Activated T-cell treated with anti-CD3 and anti-CD28 coated beads, Interleukin-2, amount 50 U/mL, for 24 hours (primary cell): ENCODE data around the gene TFAP2C.
A peak's percentile ranks its signal among the peaks of the same experiment; 100 is the strongest.
"Not testable (repeated sequence)": the region's sequence is repeated elsewhere in the genome, so short reads cannot be mapped to it uniquely, and the experiment has no call there.

Source experiments
- DNase-seq: peaks from one replicate; pipeline ENCODE4 v3.0.0-alpha.2; 2020
- H3K27ac Mint-ChIP-seq: 2 replicates; pipeline ENCODE4 v1.8.0; 2020; ENCODE audit warnings: mild to moderate bottlenecking, mixed read lengths
- H3K27me3 Mint-ChIP-seq: 2 replicates; pipeline ENCODE4 v1.8.0; 2020; ENCODE audit warnings: mixed read lengths
- H3K36me3 Mint-ChIP-seq: 2 replicates; pipeline ENCODE4 v1.8.0; 2020; ENCODE audit warnings: low read depth, mixed read lengths
- H3K4me1 Mint-ChIP-seq: 2 replicates; pipeline ENCODE4 v1.8.0; 2020; ENCODE audit warnings: low read depth, mixed read lengths
- H3K4me3 Mint-ChIP-seq: 2 replicates; pipeline ENCODE4 v1.8.0; 2020; ENCODE audit warnings: mild to moderate bottlenecking, moderate library complexity, mixed read lengths
- H3K9me3 Mint-ChIP-seq: 2 replicates; pipeline ENCODE4 v1.8.0; 2020; ENCODE audit warnings: mixed read lengths

Gene TFAP2C

DNA sequence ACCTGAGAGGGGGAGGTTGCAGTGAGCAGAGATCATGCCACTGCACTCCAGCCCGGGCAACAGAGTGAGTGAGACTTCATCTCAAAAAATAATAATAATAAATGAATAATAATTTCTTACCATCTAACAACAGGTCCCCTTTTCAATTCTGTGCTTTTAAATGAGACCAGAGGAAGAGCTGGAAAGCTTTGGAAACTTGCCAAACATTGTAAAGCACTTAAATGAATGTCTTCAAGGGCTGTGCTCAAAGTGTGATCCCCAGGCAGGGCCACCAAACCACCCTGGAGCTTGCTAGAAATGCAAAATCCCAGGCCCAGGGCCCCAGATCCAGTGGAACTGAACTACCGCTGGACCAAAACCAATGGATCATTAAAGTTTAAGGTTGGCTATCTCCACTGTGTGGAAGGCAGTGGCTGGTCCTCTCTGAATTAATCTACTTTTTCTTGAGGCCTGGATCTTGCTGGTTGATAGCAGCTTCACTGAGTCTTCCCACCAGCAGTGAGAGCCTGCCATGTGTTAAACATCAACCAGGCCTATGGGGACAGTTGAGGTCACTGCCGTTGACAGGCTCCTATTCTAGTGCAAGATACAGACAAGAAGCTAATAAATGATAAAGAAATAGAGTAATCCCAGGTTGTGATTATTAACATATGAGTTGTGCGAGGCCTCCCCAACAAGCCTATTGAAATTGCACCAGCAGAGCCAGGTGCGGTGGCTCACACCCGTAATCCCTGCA is 23.7 kb upstream of the TFAP2C start:
- Mint-ChIP-seq H3K36me3 (no peaks in the 10 kb centered on the region), H3K27me3 (no peaks in the 10 kb centered on the region), H3K4me1 (no peaks in the 10 kb centered on the region), H3K4me3 (no peak overlapping the region), H3K27ac (no peak overlapping the region), H3K9me3 (no peaks in the 10 kb centered on the region)
- DNase-seq = no peak

DNA sequence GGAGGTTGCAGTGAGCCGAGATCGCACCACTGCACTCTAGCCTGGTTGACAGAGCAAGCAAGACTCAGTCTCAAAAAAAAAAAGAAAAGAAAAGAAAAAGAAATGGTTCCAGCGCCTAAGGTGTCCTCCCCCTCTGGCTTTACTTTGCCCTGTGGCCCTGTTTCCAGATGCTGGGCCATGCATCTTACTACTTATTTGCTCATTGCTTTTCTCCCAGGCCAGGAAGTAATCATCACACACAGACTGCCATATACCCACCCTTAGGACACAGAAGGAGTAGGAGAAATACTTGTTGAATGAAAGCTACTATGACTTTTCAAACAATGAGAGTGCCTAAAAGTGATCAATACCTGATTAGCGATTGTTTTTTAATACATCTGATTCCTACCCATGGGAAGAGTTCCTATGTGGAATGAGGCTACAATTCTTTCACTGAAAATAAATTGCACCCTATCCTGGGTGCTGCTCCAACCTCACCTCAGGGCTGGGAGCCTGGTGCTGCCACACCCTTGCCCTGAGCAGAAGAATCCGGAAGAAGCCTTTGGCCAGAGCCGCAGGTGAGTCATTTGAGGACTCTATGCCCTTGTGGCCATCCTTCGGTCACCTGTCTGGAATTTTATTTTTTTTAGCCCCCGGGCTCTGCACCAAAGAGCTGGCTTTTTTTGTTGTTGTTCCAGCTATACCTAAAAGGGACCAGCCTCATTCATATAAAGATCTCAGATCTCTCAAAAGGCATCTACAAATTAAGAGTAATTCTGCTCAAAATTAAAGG is 22.7 kb upstream of the TFAP2C start:
- Mint-ChIP-seq H3K36me3 (no peaks in the 10 kb centered on the region), H3K4me3 (no peak overlapping the region), H3K27me3 (no peaks in the 10 kb centered on the region), H3K27ac (no peak overlapping the region), H3K4me1 (no peaks in the 10 kb centered on the region), H3K9me3 (no peaks in the 10 kb centered on the region)
- DNase-seq = no peak

DNA sequence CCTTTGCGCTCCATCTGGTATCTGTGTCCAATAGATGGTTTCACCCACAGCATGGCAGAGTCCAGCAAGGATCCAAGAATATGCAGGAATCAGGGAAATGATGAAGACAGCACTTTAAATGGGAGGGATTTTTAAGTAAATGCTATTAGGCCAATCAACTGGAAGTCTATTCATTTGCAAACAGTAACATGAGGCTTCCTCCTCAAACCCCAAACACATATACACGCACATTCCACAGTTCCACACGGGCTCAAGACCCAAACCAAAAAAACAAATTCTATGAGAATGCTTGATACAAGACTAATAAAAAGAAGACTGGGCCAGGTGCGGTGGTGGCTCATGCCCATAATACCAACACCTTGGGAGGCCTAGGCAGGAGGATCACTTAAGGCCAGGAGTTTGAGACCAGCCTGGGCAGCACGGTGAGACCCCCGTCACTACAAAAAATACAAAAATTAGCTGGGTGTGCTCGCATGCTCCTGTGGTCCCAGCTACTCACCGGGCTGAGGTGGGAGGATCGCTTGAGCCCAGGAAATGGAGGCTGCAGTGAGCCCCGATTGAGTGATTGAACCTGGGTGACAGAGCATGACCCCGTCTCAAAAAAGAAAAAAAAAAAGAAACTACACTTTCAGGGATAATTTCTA is 21.9 kb upstream of the TFAP2C start:
- no peaks in the 10 kb centered on the region for H3K9me3 Mint-ChIP-seq
- H3K4me1 Mint-ChIP-seq = no peaks in the 10 kb centered on the region
- H3K27me3 Mint-ChIP-seq = no peaks in the 10 kb centered on the region
- H3K27ac Mint-ChIP-seq = no peak overlapping the region
- no peak overlapping the region for H3K4me3 Mint-ChIP-seq
- no peaks in the 10 kb centered on the region for H3K36me3 Mint-ChIP-seq
- no peak for DNase-seq

DNA sequence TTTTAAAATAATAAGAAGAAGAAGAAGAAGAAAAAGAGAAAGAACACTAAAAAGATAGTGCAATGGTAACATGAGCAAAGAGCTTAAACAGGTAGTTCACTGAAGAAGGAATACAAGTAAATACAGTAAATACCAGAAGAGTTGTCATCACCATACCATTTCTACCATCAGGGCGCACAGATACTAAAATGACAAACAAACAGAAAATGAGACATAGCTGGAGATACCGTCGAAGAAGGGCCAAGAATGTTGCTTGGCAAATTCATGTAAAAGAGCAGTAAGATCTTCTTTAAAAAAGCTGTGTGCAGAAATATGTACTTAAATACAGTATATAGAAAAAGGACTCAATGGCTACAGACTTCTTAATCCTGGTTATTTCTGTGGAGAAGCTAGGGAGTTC is 20.7 kb upstream of the TFAP2C start:
- H3K27me3 Mint-ChIP-seq = no peaks in the 10 kb centered on the region
- H3K4me1 Mint-ChIP-seq = no peaks in the 10 kb centered on the region
- H3K4me3 Mint-ChIP-seq = no peak overlapping the region
- no peaks in the 10 kb centered on the region for H3K36me3 Mint-ChIP-seq
- H3K9me3 Mint-ChIP-seq = no peaks in the 10 kb centered on the region
- no peak for DNase-seq
- H3K27ac Mint-ChIP-seq = no peak overlapping the region

DNA sequence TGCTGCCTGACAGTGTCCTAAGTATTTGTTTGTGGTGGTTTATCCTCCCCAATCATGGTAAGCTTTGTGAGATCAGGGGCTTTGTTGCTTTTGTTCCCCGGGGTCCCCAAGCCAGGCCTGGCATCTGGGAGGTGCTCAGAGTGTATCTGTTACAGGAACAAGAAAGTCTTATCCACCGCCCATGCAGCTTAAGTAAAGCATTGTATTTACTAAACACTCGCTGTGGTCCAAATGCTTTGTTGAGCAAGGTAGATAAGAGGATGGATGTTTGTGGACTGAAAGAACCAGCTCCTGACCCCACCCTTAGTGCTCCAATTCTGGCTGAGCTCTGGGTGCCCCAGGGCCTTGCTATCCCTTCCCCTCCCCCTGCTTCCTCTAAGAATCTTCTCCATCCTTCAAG is 19.8 kb upstream of the TFAP2C start:
- no peaks in the 10 kb centered on the region for H3K27me3 Mint-ChIP-seq
- H3K4me3 Mint-ChIP-seq = no peak overlapping the region
- H3K4me1 Mint-ChIP-seq = no peaks in the 10 kb centered on the region
- H3K36me3 Mint-ChIP-seq = no peaks in the 10 kb centered on the region
- H3K9me3 Mint-ChIP-seq = no peaks in the 10 kb centered on the region
- no peak overlapping the region for H3K27ac Mint-ChIP-seq
- DNase-seq = no peak

DNA sequence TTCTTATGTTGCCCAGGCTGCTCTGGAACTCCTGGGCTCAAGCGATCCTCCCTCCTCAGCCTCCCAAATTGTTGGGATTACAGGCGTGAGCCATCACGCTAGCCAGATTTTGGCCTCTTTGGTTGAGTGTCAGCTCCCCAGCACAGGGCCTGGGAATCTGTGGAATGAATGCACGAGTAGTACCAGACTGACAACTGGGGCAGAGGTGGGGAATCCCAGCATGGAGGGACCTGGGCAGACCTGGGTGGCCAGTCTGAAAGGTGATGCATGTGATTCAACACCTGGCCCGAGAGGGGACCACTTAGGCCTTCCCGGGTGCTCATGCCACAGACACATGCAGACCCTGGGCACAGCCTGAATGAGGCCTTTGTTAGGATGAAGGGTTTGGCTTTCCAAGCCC is 19.0 kb upstream of the TFAP2C start:
- Mint-ChIP-seq H3K27ac (no peak overlapping the region), H3K36me3 (no peaks in the 10 kb centered on the region), H3K4me1 (no peaks in the 10 kb centered on the region), H3K9me3 (no peaks in the 10 kb centered on the region), H3K27me3 (no peaks in the 10 kb centered on the region), H3K4me3 (no peak overlapping the region)
- no peak for DNase-seq

DNA sequence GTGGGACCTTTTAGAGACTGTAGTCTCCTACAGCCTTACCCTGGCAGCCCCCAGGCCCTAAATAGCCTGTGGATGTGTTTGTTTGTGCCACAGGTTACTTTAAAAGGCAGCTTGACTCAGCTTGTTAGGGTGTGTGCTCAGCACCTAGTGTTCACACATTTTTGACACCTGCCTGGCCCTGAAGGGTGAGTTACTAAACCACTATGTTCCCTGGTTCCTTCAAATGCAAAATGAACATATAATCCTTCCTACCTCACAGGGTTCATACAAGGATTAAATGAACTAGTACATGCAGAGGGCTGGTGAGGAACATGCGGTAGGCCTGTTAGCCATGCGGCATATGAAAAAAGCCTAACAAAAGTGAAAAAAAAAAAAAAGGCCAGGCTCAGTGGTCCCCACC is 14.9 kb upstream of the TFAP2C start:
- H3K27ac Mint-ChIP-seq = no peak overlapping the region
- no peaks in the 10 kb centered on the region for H3K9me3 Mint-ChIP-seq
- no peaks in the 10 kb centered on the region for H3K36me3 Mint-ChIP-seq
- DNase-seq = no peak
- no peaks in the 10 kb centered on the region for H3K4me1 Mint-ChIP-seq
- H3K4me3 Mint-ChIP-seq = no peak overlapping the region
- H3K27me3 Mint-ChIP-seq = no peaks in the 10 kb centered on the region

DNA sequence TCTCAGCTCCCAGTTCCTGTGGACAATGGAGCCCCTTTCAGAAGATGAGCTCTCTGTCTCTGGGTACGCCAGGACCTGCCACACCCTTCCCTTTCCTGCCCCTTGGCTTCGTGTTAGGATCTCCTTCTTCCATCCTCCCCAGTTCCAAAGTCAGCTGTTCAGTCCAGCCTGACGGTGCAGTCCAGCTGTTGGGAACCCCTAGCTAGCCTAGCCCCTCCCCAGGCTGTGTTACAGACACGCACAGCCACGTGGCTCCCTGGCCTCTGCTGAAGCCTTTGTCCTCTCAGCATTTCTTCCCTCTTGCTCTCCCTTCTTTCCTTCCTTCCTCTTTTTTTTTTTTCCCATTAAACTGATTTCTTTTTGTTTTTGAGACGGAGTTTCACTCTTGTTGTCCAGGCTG is 12.4 kb upstream of the TFAP2C start:
- Mint-ChIP-seq H3K27ac (no peak overlapping the region), H3K4me3 (no peak overlapping the region), H3K4me1 (no peaks in the 10 kb centered on the region), H3K9me3 (no peaks in the 10 kb centered on the region), H3K36me3 (no peaks in the 10 kb centered on the region), H3K27me3 (peaks cover under 1% of the 10 kb centered on the region)
- no peak for DNase-seq

DNA sequence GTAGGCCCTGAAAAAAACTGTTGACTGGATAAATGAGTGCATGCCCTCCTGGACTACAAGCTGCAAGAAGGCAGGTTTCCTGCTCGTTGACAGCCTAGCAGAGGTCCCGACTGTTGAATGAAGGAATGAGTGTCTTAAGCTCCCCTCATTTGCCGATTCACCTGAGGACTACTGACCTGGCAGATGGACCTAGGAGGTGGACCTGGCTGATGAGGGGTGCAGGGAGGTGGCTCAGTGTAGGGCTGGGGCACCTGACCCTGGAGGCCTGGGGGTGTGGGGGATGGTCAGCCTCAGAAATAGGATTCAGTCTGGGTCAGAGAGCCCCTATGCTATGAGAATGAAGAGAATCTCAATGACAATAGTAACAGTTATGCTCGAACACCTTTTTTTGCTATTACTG is 11.6 kb upstream of the TFAP2C start:
- Mint-ChIP-seq H3K9me3 (no peaks in the 10 kb centered on the region), H3K27me3 (peaks cover 5% of the 10 kb centered on the region), H3K4me3 (no peak overlapping the region), H3K27ac (no peak overlapping the region), H3K36me3 (no peaks in the 10 kb centered on the region), H3K4me1 (no peaks in the 10 kb centered on the region)
- no peak for DNase-seq

DNA sequence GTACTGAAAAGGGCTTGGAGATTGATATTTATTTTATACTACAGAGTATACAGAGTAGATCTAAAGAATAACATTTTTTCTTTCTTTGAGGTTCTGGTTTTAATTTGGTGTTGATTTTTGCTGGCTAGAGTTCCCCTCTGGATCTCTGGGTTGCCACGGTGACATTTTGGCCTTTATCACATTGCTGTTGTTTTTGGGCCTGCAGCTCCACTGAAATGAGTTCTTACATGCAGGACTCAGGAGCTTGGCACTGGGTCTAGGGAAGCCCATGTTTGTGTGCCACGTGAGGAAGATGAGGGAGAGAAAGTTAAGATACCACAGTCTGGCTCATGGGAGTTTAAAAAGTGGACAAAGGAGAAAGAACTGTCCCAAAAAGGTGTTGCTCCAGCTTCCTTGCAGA is 7.4 kb upstream of the TFAP2C start:
- no peaks in the 10 kb centered on the region for H3K36me3 Mint-ChIP-seq
- peaks cover 4% of the 10 kb centered on the region for H3K4me1 Mint-ChIP-seq
- DNase-seq = no peak
- no peak overlapping the region for H3K4me3 Mint-ChIP-seq
- H3K9me3 Mint-ChIP-seq = no peaks in the 10 kb centered on the region
- no peak overlapping the region for H3K27ac Mint-ChIP-seq
- peaks cover 39% of the 10 kb centered on the region for H3K27me3 Mint-ChIP-seq

DNA sequence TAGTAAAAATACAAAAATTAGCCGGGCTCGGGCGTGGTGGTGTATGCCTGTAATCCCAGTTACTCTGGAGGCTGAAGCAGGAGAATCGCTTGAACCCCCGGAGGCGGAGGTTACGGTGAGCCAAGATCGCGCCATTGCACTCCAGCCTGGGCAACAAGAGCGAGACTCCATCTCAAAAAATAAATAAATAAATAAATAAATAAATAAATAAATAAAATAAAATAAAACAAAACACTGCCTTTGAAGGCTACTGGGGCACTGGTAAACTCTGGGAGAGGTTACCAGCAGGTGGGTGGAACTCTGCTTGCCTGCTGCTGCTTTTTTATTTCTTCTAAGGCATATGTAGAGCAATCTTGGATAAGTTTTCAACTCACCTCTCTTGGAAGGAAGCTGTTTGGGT is 5.2 kb upstream of the TFAP2C start:
- Mint-ChIP-seq H3K4me1 (peaks cover 18% of the 10 kb centered on the region), H3K27me3 (peaks cover 58% of the 10 kb centered on the region)
- H3K4me3 Mint-ChIP-seq, H3K27ac Mint-ChIP-seq, H3K9me3 Mint-ChIP-seq, DNase-seq, H3K36me3 Mint-ChIP-seq: not testable (repeated sequence)

DNA sequence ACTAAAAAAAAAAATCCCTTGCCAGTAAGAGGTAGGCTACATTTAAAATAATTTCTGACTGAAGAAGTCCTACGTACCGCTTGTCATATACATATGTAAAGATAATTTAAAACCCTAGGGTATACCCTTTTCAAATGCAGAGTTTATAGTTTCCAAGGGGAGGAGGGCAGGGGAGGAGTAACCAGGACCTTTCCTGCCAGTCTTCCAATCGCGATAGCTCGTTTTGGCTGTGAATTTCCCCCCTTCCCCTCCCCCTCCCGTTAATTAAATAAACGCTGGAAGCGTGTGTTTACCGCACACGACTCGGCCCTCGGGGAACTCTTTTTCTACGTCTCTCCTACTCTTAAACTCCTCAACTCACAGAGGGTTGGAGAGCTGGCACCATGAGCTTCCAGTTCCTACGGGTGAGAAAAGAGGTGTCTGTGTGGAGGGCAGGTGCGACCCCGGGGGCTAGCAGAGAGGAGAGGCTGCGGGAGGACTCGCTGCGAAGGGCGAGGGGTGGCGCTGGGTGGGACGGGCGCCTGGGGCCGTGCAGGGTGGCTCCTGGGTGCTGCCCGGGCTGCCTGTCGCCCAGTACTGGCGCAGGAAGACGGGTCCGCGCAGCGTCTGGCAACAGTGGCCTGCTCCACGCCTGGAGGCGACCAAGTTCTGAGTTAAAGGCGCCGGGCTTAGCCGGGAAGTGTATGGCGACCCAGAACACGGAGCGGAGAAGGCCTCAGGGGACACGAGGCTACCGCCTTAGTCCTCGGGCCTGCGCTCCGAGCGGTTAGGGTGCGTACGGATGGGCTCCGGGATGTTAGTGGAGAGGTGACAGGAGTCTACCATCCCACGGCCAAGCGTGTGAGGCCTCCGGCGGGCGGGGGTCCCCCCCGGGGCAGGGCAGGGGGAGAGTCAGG is 4.1 kb upstream of the TFAP2C start:
- H3K36me3 Mint-ChIP-seq = no peaks in the 10 kb centered on the region

DNA sequence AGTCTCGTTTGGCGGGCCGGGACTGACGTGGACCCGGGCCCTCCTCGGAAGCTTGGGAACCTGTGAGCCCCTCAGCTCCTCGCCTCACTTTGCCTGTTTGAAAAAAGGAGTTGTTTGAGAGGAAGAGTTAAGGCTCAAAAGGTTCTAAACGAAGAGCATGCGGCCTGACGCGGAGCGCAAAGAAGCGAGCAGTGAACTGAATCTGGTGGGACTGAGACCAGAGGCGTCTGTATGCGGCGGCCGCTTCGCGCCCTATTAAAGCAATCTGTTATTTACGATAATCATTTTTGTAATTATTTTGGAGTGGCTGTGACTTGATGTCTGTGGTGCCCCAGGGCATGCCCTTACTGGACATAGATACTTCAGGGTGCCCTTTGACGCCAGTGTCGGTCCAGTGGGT is 3.3 kb upstream of the TFAP2C start:
- no peak for DNase-seq
- peaks cover 19% of the 10 kb centered on the region for H3K4me1 Mint-ChIP-seq
- no peak overlapping the region for H3K27ac Mint-ChIP-seq
- H3K4me3 Mint-ChIP-seq = no peak overlapping the region
- H3K27me3 Mint-ChIP-seq = peaks cover 69% of the 10 kb centered on the region
- H3K9me3 Mint-ChIP-seq = no peaks in the 10 kb centered on the region
- H3K36me3 Mint-ChIP-seq = no peaks in the 10 kb centered on the region

More for the DNA sequence above, 4.1 kb upstream of the TFAP2C start:
- no peak for DNase-seq
- Mint-ChIP-seq H3K4me3 (no peak overlapping the region), H3K27ac (no peak overlapping the region), H3K4me1 (peaks cover 19% of the 10 kb centered on the region), H3K9me3 (no peaks in the 10 kb centered on the region), H3K27me3 (peaks cover 68% of the 10 kb centered on the region)

DNA sequence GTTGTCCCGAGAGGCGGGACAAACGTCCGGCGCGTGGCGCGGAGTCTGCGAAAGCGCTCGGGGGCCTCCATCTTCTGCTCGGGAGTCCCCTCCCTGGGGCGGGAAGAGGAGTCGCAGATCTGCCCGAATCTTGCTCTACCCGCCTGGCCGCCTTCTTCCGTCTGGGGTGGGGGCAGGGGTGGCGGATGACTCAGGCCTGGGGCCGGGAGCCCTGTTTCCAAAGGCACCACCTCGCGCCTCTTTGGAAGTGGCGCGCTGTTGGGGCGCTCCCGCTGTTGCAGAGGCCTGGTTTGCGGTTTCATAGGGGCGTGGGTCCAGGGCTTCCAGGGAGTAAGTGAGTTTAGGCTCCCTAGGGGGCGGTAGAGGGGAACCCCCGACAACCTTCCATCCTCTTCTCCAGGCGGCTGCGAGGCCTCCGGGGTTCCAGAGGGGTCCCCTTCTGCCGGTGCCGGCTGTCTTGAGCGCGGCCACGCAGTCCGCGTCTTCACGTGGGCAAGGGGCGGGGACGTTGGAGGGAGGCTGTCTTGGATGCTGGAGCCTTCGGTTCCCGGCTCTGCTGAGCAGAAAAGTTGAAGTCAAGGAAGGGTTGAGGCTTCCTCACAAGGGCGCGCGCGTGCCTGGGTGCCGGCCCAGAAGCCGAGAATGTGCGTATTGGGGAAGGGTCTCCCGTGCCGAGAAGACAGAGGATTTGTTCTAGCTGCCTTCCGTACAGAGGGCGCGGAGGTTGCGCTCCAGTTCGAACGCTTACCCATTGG is 2.6 kb upstream of the TFAP2C start:
- Mint-ChIP-seq H3K27me3 (peaks cover 74% of the 10 kb centered on the region), H3K27ac (no peak overlapping the region), H3K9me3 (no peaks in the 10 kb centered on the region), H3K36me3 (no peaks in the 10 kb centered on the region), H3K4me3 (no peak overlapping the region), H3K4me1 (peaks cover 19% of the 10 kb centered on the region)
- DNase-seq = peak; percentile 34
